Umbilical cord (tissue), 2 donors: Measurements from ENCODE around the gene GFRA1. TPM values are rescaled to one million over a fixed set of nuclear protein-coding genes. Genes with fewer than 3 reads are reported as not detected.
"Not testable (repeated sequence)": the region's sequence is repeated elsewhere in the genome, so short reads cannot be mapped to it uniquely, and the experiment has no call there.

Experiments used
- DNase-seq: peaks from one replicate; pipeline ENCODE4 v3.0.0-alpha.2; 2015; ENCODE audit warnings: low spot score
- total RNA-seq: library from RNA; depleted of rRNA; stranded (reverse); fragments of >200 nt; gene quantifications from one replicate; pipeline ENCODE4 v1.2.3, GENCODE V29; 2014; ENCODE audit warnings: low replicate concordance; ENCODE audit not compliant: insufficient read depth

The GFRA1 gene
- total RNA-seq, 1 donor from 2014 or later: 7.2 TPM

GRCh38 chr10:116071453-116072148 lies 201.4 kb downstream of the GFRA1 start:
- no peak for DNase-seq

GRCh38 chr10:116070743-116071320 lies 202.2 kb downstream of the GFRA1 start:
- no peak for DNase-seq

GRCh38 chr10:116069856-116070255 lies 203.2 kb downstream of the GFRA1 start:
- DNase-seq: peak; percentile 79

- no peak for DNase-seq
Observed at GRCh38 chr10:116067825-116068224, 205.2 kb downstream of the GFRA1 start.

- peak; percentile 29 for DNase-seq
Observed at GRCh38 chr10:116063107-116063506, 209.9 kb downstream of the GFRA1 start.

- DNase-seq: no peak
Observed at GRCh38 chr10:116060864-116061263, 212.1 kb downstream of the GFRA1 start.

- no peak for DNase-seq
Observed at GRCh38 chr10:116059320-116059719, 213.7 kb downstream of the GFRA1 start.

- no peak for DNase-seq
Observed at GRCh38 chr10:116056445-116057293, 216.3 kb downstream of the GFRA1 start.

- no peak for DNase-seq
Observed at GRCh38 chr10:116055917-116056252, 217.1 kb downstream of the GFRA1 start.

GRCh38 chr10:116055252-116055916 lies 217.6 kb downstream of the GFRA1 start:
- peak; percentile 9 for DNase-seq

GRCh38 chr10:116053910-116054309 lies 219.1 kb downstream of the GFRA1 start:
- no peak for DNase-seq

- DNase-seq: not testable (repeated sequence)
Observed at GRCh38 chr10:116053009-116053730, 219.8 kb downstream of the GFRA1 start.

GRCh38 chr10:116052522-116052921 lies 220.5 kb downstream of the GFRA1 start:
- not testable (repeated sequence) for DNase-seq

- DNase-seq: no peak
Observed at GRCh38 chr10:116049974-116050304, 223.1 kb downstream of the GFRA1 start.

- DNase-seq: no peak
Observed at GRCh38 chr10:116049158-116049973, 223.6 kb downstream of the GFRA1 start.

GRCh38 chr10:116045366-116046356 lies 227.3 kb downstream of the GFRA1 start:
- DNase-seq: no peak

- peak; percentile 14 for DNase-seq
Observed at GRCh38 chr10:116044801-116045248, 228.2 kb downstream of the GFRA1 start.

- no peak for DNase-seq
Observed at GRCh38 chr10:116043861-116044260, 229.1 kb downstream of the GFRA1 start.

GRCh38 chr10:116043304-116043703 lies 229.7 kb downstream of the GFRA1 start:
- DNase-seq: no peak
